Stimulated activated CD8-positive, alpha-beta memory T cell treated with anti-CD3 and anti-CD28 coated beads, Interleukin-7, amount 100 ng/mL, for 48 hours (primary cell): ENCODE measurements around the gene JADE2.
A peak's percentile ranks its signal among the peaks of the same experiment; 100 is the strongest.
"Not testable (repeated sequence)": the region's sequence is repeated elsewhere in the genome, so short reads cannot be mapped to it uniquely, and the experiment has no call there.

Experiments used
- DNase-seq, 2 donors: peaks; one replicate each; pipeline ENCODE4 v3.0.0-alpha.2; 2020; ENCODE audit warnings: low read depth in 1 of 2; ENCODE audit errors: extremely low read depth in 1 of 2

Gene JADE2

DNA sequence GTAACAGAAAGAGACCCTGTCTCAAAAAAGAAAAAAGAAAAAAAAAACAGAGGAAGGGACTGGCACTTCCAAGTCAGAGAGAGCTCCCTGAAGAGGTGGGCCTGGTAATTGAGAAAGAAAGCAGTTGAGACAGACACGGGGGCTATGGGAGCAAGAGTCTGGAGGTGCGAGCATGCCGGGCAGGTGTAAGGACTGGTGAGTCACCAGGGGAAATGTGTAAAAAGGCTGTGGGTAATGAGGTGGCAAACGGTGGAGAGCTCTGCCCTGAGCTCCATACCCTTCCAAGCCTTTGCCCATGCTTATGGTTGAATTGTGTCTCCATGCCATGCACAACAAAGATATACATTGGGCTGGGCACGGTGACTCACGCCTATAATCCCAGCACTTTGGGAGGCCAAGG is 18.0 kb upstream of the JADE2 start:
- DNase-seq: no peak

DNA sequence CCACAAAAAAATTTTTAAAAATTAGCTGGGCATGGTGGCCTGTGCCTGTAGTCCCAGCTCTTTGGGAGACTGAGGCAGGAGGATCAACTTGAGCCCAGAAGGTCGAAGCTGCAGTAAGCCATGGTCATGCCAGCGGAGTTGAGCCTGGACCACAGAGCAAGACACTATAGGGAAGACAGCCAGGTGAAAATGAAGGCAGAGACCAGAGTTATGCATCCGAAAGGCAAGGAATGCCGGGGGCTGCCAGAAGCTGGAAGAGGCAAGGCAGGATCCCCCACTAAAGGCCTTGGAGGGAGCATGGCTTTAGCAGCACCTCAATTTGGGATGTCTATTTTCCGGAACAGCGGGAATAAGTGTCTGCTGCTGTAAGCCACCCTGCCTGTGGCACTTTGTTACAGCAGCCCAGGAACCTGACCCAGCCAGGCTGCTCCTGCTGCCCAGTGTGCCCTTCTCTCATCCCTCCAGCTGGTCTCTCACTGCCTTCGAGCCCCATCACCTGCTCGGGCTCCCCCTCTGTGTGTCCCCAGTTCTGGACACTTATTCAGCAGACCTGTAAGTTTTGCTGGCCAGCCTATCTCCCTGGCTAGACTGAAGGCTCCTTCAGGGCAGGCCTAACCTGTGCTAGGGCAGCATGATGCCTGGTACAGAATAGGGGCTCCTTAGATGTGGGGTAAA is 16.8 kb upstream of the JADE2 start:
- DNase-seq: no peak

DNA sequence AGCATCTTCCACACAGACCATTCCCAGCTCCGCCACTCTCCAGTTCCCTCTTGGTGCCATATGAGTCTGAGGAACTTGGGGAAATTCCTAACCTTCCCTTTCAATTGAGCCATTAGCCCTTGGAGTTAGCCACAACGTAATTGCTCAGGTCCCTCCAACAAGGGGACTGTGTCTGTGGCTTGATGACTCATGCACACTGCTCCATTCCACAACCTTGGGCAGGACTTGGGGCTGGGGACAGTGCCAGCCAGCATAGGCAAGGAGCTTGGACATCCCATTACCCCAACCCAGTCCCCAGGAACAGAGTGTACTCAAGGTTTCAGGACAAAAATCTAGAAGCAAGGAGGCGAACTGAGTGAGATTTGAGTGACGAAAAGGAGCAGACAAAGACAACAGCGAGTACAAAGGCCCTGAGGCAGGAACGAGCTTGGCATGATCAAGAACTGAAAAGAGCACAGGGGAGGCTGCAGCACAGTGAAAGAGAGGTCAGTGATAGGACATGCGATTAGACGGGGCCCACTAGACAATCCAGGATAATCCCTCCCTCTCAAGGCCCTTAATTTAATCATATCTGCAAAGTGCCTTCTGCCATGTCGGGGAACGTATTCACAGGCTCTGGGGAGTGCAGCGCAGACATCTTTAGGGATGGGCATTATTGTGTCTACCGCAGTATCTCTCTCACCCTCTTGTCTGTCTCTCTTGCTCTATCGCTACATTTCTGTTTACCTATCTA is 16.0 kb upstream of the JADE2 start:
- DNase-seq: no peak

DNA sequence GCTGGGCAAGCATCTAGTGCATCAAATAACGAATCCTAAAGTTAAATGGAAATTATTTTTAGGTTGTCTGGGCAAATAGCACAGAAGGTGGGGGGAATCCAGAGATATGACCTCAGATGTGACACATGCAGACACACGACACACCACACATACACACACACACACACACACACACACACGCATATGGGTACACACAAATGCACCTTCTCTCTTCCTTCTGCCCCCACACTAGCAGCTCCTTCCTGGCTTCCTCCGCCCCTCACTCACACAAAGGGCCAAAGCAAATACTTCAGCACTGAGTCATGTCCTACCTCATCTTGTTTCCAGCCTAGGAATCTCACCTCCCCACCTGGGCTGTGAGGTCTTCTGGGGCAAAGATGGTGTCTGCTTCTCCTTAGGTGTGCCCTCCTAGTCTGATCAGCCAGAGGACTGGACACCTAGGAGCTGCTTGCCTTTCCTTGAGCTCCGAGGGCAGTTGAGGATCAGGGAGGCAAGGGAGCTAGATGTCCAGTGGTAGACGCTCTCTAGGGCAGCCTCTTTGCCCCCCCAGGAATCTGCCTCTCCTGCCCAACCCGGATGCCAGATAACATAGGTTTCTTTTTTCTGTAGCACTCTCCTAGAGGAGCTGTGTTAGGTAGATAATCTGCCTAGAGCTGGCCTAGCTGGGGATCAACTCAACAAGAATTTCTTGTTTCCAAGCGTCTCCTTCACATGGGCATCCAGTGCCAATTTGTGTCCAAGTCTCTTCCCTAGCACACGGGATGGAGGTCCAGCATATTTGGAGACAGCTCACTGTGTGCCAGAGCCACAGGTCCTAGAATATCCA is 14.3 kb upstream of the JADE2 start:
- DNase-seq: peak in 1 of 2 donors; percentile 56

DNA sequence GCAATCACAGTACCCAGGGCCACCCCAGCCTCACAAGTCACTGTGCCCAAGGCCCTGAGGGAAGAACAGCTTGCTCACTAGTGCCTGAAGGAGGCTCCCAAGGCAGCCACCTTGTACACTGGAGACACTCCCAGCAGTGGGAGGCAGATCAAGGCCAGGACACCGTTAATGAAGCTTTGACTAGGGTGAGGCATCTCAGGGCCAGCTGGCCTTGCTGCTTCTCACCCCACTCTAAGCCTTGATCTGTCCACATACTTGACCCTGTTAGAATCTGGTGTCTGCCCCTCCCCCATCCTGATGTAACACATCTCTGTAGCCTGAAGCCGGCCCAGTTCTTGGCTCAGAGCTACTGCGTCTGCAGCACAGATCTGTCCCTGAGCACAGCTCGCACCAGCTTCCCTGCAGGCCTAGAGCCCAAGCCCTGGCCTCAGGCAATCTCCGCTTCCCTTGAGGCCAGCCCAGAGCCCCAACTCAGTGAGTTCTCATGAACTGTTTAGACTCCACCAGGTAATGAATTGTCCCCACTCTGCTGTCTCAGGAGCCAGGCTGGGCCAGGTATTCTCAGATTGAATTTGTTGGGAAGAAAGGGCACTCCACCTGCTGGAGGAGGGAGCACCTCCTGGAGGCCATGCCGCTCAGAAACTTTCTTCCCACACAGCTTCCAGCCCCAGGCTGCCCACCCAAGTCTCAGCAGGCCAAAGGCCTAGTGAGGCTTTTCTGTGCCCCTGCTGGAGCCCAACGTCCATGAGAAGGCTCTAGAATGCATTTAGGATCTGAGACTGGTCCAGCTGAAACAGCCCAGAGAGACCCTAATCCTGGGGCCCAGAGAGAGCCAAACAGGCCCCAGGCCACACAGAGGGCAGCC is 13.4 kb upstream of the JADE2 start:
- no peak for DNase-seq

DNA sequence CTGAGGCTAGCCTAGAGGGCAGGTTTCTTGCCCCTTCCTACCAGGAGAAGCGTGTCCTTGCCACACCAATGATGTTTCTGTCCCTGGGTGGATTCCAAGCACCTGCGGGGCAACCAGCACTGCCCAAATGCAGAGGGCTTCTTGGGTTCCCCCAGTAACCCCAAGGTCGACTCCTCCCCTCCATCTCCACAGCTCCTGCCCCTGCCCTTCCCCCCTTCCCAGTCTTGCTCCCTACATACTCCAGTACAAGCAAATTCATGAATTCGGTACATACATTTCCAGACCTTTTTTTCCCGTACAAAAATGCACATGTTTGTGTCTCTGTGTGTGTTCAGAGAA is 12.8 kb upstream of the JADE2 start:
- DNase-seq: no peak

DNA sequence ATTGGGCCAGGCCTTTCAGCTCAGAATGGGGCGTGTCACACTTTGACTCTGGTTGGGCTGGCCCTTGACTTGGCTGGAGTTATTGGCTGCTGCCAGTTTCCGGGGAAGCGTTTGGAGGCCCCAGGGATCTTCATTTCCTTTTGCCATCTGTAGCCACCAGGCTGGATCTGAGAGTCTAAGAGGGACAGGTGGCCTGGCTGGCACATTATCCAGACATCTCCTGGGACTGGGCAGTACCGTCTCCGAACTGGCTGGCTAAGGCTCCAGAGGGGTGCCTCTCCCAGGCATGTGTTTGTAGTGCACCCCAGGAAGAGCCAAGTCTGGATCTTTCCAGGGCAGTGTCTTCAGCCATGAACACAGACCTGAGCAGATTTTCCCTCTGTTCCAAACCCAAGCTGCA is 9.7 kb upstream of the JADE2 start:
- no peak for DNase-seq

DNA sequence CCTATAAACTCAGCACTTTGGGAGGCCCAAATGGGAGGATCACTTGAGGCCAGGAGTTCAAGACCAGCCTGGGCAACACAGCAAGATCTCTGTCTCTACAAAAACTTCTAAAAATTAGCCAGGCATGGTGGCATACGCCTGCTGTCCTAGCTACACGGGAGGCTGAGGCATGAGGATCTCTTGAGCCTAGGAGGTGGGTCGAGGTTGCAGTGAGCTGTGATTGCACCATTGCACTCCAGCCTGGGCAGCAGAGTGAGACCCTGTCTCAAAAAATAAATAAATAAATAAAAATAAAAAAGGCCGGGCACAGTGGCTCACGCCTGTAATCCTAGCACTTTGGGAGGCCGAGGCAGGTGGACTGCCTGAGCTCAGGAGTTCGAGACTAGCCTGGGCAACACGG is 8.5 kb upstream of the JADE2 start:
- DNase-seq: not testable (repeated sequence)

DNA sequence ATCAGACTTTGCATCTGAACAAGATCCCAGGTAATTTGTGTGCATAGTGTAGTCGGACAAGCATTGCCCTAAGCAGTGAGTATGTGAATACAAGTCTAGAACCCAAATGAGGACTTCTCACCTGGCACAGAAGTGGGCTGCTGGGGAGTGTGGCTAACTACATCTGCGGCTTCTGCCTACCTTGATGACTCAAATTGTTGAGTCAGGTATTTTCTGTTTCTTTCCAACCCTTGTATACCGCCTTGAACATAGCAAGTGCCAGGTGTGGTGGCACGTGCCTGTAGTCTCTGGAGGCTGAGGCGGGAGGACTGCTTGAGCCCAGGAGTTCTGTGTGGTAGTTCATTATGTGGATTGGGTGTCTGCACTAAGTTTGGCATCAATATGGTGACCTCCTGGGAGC is 7.9 kb upstream of the JADE2 start:
- no peak for DNase-seq

DNA sequence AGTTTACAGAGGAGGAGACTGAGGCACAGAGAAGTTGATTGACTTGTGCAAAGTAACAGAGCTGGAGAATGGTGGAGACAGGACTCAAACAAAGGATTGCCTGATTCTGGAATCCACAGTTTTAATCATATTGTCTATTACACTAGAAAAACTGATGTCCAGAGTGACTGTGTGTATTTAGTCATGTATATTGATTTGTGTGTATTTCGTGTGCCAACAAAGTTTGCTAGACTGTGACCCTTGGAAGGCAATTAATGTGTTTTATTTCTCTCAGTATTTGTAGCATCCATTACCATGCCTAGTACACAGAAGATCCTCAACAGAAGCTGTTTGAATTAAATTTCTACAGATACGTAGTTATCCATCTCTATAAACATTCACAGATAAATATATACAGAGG is 5.5 kb upstream of the JADE2 start:
- no peak for DNase-seq

DNA sequence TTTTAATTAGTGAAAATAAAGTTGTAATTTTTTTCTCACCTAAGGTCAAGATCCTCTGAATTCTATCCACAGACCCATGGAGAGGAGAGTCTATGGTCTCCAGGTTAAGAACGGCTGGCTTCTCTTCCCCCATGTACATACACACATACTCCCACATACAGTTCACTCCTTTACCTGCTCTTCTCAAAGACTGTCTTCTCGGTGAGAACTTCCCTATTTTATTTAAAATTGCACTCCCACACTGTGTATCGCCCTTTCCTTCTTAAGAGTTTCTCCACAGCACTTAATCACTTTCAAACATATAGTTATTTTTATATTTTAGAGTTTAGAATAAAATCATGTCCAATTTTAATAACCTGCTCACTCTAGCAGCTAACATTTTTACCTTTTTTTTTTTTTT is 3.6 kb upstream of the JADE2 start:
- no peak for DNase-seq

DNA sequence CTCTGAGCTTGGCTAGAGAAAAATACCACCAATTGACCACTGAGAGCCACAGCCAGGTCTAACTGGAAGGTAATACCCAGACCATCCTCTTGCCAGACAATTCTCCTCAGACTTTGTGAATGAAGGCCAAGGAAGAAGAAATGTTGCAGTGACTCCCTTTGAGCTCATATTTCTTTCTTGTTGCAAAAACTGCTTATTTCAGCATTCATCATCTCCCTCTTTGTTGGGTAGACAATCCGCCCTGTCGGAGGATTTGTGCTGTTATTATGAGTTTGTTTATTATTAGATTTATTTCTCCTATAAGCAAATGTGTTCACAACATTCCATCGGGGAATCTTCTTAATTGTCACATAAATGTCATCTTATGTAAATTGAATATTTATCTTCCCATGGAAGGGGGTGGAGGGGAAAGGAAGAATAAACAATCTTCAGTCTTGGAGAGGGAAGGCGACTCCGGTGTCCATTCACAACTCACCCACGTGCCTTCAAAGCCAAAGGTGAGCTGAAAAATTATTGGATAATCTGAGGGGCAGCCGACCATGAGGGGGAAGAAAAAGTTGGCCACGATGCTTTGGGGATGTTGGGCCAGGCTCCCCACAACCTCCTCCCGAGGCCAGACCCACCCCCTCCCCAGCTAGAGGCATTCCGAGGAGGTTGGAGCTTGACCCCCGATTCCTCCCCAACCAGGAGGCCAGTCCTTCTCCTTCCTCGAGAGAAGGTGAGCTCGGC is 1.8 kb upstream of the JADE2 start:
- no peak for DNase-seq

DNA sequence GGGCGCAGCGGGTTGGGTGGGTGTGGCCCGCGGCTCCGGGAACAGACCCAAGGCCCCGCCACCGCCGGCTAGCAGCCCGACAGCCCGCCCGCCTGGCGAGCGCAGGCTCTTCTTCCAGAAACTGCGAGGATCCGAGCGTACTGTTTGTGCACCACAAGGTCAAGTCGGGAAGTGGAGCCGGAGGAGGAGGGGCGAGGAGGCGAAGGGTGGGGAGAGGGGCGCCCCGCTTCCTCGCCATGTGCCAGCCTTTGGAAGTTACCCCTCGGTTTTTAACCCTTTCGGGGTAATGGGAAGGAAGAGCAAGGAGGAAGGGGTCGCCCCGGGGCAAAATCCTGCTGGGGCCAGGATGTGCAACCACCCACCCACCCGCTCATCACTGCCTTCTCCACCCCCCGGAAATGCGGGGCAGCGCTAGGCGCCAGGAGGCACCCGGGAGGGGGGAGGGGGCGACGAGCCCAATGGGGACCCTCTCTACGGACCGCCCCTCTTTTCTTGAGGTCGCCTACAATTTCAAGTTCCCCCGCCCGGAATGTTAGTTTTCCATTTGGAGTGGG is 1.1 kb upstream of the JADE2 start:
- peak; percentile 50 to 60 for DNase-seq

DNA sequence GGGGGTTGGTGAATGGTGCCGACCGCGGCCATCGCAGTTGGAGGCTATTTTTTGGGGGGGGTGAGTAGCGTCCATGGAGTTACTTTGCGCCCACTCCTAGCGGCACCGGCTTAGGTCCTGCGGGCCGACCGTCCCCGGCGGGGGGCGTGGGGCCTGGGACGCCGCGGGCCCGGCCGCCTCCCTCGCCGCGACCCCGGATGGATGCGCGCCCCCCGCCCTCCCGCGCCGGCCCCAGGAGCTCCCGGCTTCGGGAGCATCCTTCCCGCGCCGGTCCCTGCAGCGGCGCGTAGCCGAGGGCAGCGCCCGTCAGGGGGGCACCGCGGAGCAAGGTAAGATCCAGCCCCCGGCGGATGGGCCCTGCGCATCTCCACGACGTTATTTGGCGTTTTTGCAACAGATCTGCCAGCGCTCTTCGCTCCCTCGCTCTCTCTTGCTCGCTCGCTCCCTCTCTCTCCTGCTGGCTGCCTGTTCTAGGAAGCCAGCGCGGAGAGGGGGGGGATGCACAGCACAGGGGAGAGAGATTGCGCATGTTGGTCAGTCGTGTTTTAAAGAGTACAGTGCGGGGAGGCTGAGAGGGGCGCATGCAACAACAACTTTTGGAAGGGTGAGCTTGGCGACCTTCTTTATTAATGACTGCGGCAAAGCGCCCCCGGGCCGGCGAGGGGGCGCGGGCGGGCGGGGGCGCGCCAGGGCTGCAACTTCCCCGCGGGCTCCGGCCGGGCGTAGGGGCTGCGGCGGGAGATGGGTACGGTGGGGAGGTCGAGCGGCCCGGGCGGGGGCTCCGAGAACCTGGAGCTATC is 413 bp downstream of the JADE2 start:
- DNase-seq: peak; percentile 35 to 37

DNA sequence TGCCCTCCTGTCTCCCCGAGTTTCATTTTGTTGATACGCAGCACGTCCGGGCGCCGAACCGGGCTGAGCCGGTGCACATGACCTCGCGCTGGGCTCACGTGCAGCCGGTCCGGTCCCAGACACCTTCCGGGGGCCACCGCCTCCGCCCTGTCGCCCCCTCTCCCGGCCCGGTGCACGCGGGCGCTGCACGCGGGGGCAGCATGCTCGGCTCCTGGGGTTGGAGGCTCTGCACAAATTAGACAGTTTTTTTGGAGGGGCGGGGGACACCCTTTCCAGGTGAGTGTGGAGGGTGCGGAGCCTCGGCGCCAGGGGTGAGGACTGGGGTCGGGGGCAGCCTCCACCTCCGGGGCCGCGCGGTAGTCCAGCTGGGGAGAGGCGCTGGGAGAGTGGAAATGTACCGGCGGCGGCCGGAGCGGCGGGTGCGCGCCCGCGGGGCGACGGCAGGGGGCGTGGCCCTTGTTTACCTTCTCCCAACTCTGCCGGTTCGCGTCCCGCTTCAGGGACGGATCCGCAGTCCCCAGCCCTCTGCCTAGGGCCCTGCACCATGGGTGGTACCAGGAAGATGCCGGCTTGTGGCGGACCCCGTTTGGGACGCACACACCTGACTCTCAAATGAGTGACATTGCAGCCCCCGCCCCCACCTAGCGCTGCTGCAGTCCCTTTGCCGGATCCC is 1.1 kb downstream of the JADE2 start:
- peak; percentile 66 to 71 for DNase-seq

DNA sequence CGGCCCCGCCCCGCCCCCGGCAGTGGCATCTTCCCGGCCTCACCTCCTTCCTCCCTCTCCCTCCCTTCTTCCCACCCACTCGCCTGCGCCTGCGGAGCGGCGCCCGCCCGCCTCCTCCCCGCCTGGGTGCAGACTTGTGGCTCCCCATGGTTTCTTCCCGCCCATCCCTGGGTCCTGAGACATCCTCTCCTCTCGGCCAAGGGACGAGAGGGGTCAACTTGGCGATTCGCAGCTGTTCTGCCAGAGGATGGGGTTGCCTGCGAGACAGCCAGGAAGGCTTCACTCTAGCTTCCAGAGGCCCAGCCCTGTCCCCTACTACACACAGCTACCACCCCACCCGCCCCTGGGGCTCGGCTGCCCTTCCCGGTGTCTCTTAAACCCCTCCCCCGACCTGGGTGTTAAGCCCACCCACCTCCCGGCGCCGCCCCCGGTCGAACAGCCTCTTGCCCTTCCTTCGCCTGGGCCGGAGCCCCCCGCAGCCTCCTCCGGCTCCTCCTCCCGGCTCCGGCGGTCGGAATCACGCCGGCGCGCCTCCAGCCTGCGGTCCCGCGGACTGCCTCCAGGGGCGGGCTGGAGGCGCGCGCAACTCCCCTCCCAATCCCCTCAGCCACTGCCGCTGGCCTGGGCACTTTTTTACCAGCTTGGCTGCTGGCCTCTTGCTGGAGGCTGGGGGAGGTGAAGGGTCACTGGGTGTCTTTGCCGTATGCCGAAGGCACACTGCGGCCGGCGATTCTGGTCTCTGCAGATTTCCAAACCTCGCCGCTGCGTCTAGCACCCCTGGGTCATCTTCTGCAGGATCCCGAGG is 1.9 kb downstream of the JADE2 start:
- DNase-seq: peak; percentile 69 to 78

DNA sequence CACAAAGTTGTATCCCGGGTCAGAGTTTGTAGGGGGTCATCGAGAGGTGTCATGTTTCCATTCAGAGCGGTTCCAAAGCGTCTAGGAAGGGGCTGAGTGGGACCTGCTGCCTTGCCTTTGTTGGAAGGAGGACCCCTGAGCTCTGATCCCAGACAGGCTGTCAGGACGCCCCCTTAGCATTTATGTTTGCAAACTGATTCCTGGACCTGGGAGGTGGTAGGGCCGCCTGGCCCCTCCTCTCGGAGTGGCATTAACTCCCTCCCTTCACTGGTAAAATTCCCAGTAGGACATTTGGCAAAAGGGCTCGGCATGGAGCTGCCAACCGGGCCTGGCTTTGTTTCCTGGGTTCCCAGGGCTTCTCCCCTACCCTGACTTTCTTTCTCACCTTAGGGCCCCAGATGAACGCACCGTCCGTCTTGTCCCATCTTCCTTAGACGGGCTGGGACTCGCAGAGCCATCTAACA is 2.5 kb downstream of the JADE2 start:
- DNase-seq: no peak

DNA sequence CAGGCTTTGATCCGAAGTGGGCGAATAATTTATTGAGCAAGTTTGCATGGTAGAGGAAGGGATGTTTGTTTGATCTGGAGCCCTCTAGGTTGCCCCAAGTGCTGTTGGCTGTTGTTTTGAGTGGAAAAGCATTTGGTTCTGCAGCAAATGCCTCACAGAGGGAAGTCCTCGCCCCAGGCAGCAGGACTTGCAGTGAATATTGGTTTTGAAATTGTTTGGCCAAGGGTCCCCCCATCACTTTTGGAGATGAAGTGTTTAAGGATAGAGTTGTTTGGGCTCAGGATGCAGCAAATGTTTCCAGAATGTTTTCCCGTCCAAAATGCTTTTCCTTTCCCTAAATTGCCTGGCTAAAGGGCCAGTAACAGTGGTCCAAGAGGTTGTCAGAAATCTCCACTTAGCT is 3.1 kb downstream of the JADE2 start:
- DNase-seq: no peak
